OCI-LY3 (cell line): ENCODE data around the gene JAKMIP1.

Experiments
- H2AFZ ChIP-seq: fragments of 200-600, 300-600 bp; shearing (Covaris generic); 2 replicates; pipeline ENCODE4 v1.6.0; 2014; ENCODE audit warnings: antibody characterized with exemption, low read depth, low read length
- H3K27ac ChIP-seq: fragments of 200-600, 300-600 bp; sonication (generic); 2 replicates; pipeline ENCODE4 v1.5.1; 2014; ENCODE audit warnings: mild to moderate bottlenecking, low read length, moderate library complexity, mixed read lengths
- H3K27me3 ChIP-seq: fragments of 200-600, 300-600 bp; sonication (generic); 2 replicates; pipeline ENCODE4 v1.6.1; 2014; ENCODE audit warnings: low read depth, low read length, mixed read lengths
- H3K36me3 ChIP-seq: fragments of 200-600, 300-600 bp; sonication (generic); replicated peaks from 2 replicates; pipeline ENCODE3; 2014; ENCODE audit warnings: low read depth, low read length, mixed read lengths
- H3K4me1 ChIP-seq: fragments of 300-600, 200-600 bp; sonication (generic); 2 replicates; pipeline ENCODE4 v1.6.1; 2014; ENCODE audit warnings: low read length, mixed read lengths
- H3K4me2 ChIP-seq: fragments of 200-600, 300-600 bp; sonication (generic); 2 replicates; pipeline ENCODE4 v1.6.1; 2014; ENCODE audit warnings: low read length, mixed read lengths
- H3K4me3 ChIP-seq: fragments of 300-600, 200-600 bp; sonication (generic); 2 replicates; pipeline ENCODE4 v1.5.1; 2014; ENCODE audit warnings: antibody characterized with exemption, mild to moderate bottlenecking, low read length, moderate library complexity
- H3K79me2 ChIP-seq: fragments of 300-600, 200-600 bp; shearing (Covaris generic); 2 replicates; pipeline ENCODE4 v1.6.1; 2014; ENCODE audit warnings: mild to moderate bottlenecking, low read length, mixed read lengths
- H3K9ac ChIP-seq: fragments of 300-600, 200-600 bp; shearing (Covaris generic); 2 replicates; pipeline ENCODE4 v1.6.0; 2014; ENCODE audit warnings: mild to moderate bottlenecking, low read length, moderate library complexity
- H3K9me3 ChIP-seq: fragments of 200-600, 300-600 bp; shearing (Covaris generic); 2 replicates; pipeline ENCODE4 v1.6.1; 2014; ENCODE audit warnings: low read length, mixed read lengths; ENCODE audit not compliant: insufficient read depth
- H4K20me1 ChIP-seq: fragments of 200-600, 300-600 bp; sonication (generic); 2 replicates; pipeline ENCODE4 v1.6.1; 2016; ENCODE audit warnings: low read length, mixed read lengths; ENCODE audit not compliant: insufficient read depth
- EZH2phosphoT487 ChIP-seq: fragments of 200-600 bp; shearing (Covaris generic); IDR thresholded peaks from 2 replicates; pipeline ENCODE4 v1.6.1; 2018; ENCODE audit warnings: antibody characterized with exemption, mixed run types, low read depth
- TF ChIP-seq, protein P1 (sequence below): fragments of 200-600, 300-600 bp; sonication (generic); IDR thresholded peaks from 2 replicates; pipeline ENCODE4 v1.5.1; 2014; ENCODE audit warnings: antibody characterized with exemption, low read length, low read depth

Gene JAKMIP1

GRCh38 chr4:6087669-6088341, 112.5 kb downstream of the JAKMIP1 start:
- no peak overlapping the region for H2AFZ ChIP-seq
- TF ChIP-seq, protein P1, sequence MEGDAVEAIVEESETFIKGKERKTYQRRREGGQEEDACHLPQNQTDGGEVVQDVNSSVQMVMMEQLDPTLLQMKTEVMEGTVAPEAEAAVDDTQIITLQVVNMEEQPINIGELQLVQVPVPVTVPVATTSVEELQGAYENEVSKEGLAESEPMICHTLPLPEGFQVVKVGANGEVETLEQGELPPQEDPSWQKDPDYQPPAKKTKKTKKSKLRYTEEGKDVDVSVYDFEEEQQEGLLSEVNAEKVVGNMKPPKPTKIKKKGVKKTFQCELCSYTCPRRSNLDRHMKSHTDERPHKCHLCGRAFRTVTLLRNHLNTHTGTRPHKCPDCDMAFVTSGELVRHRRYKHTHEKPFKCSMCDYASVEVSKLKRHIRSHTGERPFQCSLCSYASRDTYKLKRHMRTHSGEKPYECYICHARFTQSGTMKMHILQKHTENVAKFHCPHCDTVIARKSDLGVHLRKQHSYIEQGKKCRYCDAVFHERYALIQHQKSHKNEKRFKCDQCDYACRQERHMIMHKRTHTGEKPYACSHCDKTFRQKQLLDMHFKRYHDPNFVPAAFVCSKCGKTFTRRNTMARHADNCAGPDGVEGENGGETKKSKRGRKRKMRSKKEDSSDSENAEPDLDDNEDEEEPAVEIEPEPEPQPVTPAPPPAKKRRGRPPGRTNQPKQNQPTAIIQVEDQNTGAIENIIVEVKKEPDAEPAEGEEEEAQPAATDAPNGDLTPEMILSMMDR = peak; percentile 27; the same call in 1 of the 2 replicates
- no peak for TF ChIP-seq EZH2phosphoT487
- H3K79me2 ChIP-seq = no peaks in the 10 kb centered on the region
- peaks cover 2% of the 10 kb centered on the region for H3K4me1 ChIP-seq
- H3K9ac ChIP-seq = no peak overlapping the region
- no peaks in the 10 kb centered on the region for H3K36me3 ChIP-seq
- no peaks in the 10 kb centered on the region for H3K9me3 ChIP-seq
- H3K4me2 ChIP-seq = no peak overlapping the region
- H3K27me3 ChIP-seq = 0 out of 2 replicates have a peak, but pooled peaks cover 7% of the 10 kb centered on the region
- peaks cover 6% of the 10 kb centered on the region; the same call in 1 of the 2 replicates for H4K20me1 ChIP-seq
- no peak overlapping the region for H3K4me3 ChIP-seq
- no peak overlapping the region for H3K27ac ChIP-seq

- H3K27me3 ChIP-seq = 0 out of 2 replicates have a peak, but pooled peaks cover 7% of the 10 kb centered on the region
- H3K27ac ChIP-seq = no peak overlapping the region
- H3K4me2 ChIP-seq = no peak overlapping the region
- no peaks in the 10 kb centered on the region for H3K79me2 ChIP-seq
- H2AFZ ChIP-seq = no peak overlapping the region
- H4K20me1 ChIP-seq = no peaks in the 10 kb centered on the region
- TF ChIP-seq EZH2phosphoT487 = no peak
- TF ChIP-seq, protein P1 = no peak
- no peaks in the 10 kb centered on the region for H3K36me3 ChIP-seq
- no peaks in the 10 kb centered on the region for H3K9me3 ChIP-seq
- H3K4me3 ChIP-seq = no peak overlapping the region
- no peaks in the 10 kb centered on the region for H3K4me1 ChIP-seq
- no peak overlapping the region for H3K9ac ChIP-seq
Observed at GRCh38 chr4:6086846-6087245, 113.5 kb downstream of the JAKMIP1 start.

DNA sequence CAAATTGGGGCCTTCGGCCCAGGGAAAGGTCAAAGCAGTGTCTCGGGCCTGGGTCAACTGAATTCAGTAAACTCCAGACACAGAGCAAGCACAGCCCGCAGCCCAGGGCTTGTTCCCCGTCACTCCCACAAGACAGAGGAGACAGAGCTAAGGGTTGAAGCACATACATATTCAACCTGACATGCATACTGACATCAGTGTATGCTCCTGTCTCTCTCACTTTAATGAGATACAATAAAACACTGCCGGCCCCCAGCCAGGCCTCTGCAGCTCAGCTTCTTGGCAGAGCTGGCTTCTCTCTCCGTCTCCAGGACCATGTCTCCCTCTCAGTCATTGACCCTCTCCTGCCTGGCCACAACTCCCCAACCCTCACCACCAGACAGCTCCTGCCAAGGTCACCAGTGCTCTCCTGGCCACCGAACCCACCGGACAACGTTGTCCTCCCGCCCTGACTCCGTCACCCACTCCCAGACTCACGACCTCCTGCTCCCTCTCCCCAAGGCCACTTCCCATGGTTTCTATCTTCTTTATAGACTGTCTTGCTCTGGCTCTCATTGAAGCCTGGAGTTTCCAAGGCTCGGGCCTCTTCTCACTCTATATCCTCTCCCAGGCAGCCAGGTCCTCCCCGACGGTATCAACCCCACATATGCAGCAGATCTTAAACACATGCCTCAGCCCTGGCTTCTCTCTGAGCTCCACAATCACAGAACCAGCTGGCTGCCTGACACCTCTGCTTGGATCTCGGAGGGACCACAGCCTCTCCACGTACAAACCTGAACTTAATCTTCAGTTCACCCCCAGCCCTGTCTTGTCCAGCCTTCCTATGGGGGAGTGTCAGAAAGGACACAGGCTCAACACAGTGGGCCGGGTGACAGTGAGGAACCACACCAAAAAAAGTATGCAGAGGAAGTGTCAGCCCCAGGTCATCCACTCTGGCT, 114.4 kb downstream of the JAKMIP1 start:
- Histone ChIP-seq H3K27me3 (0 out of 2 replicates have a peak, but pooled peaks cover 7% of the 10 kb centered on the region), H3K27ac (no peak overlapping the region), H3K4me3 (no peak overlapping the region), H3K36me3 (no peaks in the 10 kb centered on the region), H3K79me2 (no peaks in the 10 kb centered on the region), H3K9ac (no peak overlapping the region), H3K4me1 (no peaks in the 10 kb centered on the region), H3K9me3 (no peaks in the 10 kb centered on the region), H3K4me2 (no peak overlapping the region), H4K20me1 (no peaks in the 10 kb centered on the region), H2AFZ (no peak overlapping the region)
- no peak for TF ChIP-seq EZH2phosphoT487
- TF ChIP-seq, protein P1 = no peak
